ENCODE measurements around the gene RSBN1L.

DNA sequence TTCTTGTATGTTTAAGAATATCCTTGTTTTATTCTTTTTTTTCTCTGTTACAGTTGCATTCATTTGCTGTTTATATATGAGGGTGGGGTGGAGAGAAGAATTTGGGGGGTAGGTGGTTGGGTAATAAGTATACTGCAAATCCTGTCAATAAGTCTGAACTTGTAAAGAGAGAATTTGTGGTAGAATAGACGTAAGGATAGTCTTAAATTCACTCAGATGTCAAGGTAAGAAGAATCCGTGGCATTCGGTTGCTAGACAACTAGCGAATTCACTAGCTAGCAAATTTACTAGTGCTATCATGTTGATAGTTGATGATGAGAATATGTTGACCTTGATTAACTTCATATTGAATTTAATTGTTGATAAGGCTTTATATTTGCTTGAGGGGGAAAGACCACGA is 40.7 kb downstream of the RSBN1L start:
- TF ChIP-seq L3MBTL2 (conservative IDR thresholded peaks at IDR 0.05), result no peak
- no peak for TF ChIP-seq ZNF384 (IDR thresholded peaks at IDR 0.05)
- TF ChIP-seq SP1 (IDR thresholded peaks at IDR 0.05), result no peak
- no peak for TF ChIP-seq ARNT (IDR thresholded peaks at IDR 0.05)
- no peak for TF ChIP-seq CTBP1 (IDR thresholded peaks at IDR 0.05; ENCODE audit: borderline replicate concordance)
- TF ChIP-seq FOXM1 (IDR thresholded peaks at IDR 0.05; ENCODE audit: borderline replicate concordance), result no peak
- TF ChIP-seq FOXA1 (IDR thresholded peaks at IDR 0.05), result no peak
- TF ChIP-seq TARDBP (IDR thresholded peaks at IDR 0.05), result no peak
- no peak for TF ChIP-seq SUZ12 (IDR thresholded peaks at IDR 0.05)
- no peak for TF ChIP-seq ELF4 (IDR thresholded peaks at IDR 0.05)
- no peak for TF ChIP-seq HDGF (IDR thresholded peaks at IDR 0.05; ENCODE audit: borderline replicate concordance)
- no peak for TF ChIP-seq BHLHE40 (IDR thresholded peaks at IDR 0.05; ENCODE audit: borderline replicate concordance)
- TF ChIP-seq, protein P1, sequence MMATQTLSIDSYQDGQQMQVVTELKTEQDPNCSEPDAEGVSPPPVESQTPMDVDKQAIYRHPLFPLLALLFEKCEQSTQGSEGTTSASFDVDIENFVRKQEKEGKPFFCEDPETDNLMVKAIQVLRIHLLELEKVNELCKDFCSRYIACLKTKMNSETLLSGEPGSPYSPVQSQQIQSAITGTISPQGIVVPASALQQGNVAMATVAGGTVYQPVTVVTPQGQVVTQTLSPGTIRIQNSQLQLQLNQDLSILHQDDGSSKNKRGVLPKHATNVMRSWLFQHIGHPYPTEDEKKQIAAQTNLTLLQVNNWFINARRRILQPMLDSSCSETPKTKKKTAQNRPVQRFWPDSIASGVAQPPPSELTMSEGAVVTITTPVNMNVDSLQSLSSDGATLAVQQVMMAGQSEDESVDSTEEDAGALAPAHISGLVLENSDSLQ (IDR thresholded peaks at IDR 0.05), result no peak
- TF ChIP-seq LEF1 (IDR thresholded peaks at IDR 0.05; ENCODE audit: borderline replicate concordance), result no peak

All from HEK293T (cell line).